ENCODE measurements around the gene GRAMD1B. TPM values are rescaled to one million over a fixed set of nuclear protein-coding genes. Genes with fewer than 3 reads are reported as not detected.

The GRAMD1B gene
- total RNA-seq, 4 donors from 2014 or later: 27.5 to 37.2 (median 30.6) TPM

DNA sequence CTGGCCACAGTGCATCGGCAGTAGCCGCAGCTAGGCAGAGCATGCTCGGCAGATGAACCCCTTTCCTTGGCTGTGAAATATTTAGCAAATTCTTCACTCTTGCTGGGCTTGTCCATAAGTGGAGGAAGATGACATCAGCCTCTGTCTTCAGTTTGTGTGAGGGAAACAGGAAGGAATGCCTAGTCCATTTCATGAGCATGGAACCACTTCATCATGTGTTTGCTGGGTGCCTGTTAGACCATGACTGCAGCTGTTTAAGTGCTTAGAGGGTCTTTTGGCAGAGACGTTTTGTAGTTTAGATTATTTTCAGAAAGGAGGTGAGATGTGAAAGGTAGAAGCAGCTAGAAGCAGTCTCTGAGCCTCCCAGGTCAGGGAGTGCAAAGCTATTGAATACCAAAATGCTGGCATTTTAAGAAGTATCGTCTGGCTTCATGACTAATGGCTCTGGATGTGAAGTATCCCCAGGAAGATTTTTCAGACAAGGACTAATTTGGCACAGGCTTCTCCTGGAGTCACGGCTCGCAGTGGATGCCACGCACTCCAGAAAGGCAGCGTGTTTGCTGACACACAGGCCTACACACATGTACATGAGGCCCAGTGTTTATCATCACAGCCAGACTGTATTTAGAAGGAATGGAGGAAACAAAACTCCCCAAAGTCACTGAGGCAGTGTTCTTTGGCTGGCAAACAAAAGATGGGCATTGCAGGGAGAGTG lies 43.1 kb upstream of the GRAMD1B start:
- Histone ChIP-seq H3K27me3 (no peaks in the 10 kb centered on the region), H3K27ac (no peak overlapping the region), H3K36me3 (no peaks in the 10 kb centered on the region), H3K4me1 (no peaks in the 10 kb centered on the region), H3K4me3 (no peak overlapping the region), H3K9me3 (no peaks in the 10 kb centered on the region)
- WGBS, 2 donors: 63 to 80% methylated on average over 9 of the region's 9 CpGs
- DNase-seq (ENCODE audit: low spot score in 2 of 2): no peak
- TF ChIP-seq, protein P1, sequence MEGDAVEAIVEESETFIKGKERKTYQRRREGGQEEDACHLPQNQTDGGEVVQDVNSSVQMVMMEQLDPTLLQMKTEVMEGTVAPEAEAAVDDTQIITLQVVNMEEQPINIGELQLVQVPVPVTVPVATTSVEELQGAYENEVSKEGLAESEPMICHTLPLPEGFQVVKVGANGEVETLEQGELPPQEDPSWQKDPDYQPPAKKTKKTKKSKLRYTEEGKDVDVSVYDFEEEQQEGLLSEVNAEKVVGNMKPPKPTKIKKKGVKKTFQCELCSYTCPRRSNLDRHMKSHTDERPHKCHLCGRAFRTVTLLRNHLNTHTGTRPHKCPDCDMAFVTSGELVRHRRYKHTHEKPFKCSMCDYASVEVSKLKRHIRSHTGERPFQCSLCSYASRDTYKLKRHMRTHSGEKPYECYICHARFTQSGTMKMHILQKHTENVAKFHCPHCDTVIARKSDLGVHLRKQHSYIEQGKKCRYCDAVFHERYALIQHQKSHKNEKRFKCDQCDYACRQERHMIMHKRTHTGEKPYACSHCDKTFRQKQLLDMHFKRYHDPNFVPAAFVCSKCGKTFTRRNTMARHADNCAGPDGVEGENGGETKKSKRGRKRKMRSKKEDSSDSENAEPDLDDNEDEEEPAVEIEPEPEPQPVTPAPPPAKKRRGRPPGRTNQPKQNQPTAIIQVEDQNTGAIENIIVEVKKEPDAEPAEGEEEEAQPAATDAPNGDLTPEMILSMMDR (IDR thresholded peaks at IDR 0.05): no peak
- TF ChIP-seq EP300 (IDR thresholded peaks at IDR 0.05) (no peak), POLR2A (IDR thresholded peaks at IDR 0.05) (no peak)

DNA sequence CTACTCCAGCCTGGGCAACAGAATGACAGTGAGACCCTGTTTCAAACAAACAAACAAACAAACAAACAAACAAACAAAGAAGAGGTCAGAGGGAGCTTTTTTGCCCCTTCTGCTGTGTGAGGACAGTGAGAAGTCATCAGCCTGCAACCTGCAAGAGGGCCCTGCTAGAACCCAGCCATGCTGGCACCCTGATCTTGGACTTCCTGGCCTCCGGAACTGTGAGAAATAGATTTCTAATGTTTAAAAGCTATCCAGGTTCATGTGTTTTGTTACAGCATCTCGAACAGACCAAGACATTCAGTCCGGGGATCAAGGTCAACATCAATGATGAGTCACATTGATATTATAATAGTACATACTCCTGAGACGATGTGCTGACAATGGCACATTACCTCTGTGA lies 41.4 kb upstream of the GRAMD1B start:
- no peak for DNase-seq (ENCODE audit: low spot score in 2 of 2)
- 90% methylated on average over 4 of the region's 4 CpGs for WGBS, 2 donors

DNA sequence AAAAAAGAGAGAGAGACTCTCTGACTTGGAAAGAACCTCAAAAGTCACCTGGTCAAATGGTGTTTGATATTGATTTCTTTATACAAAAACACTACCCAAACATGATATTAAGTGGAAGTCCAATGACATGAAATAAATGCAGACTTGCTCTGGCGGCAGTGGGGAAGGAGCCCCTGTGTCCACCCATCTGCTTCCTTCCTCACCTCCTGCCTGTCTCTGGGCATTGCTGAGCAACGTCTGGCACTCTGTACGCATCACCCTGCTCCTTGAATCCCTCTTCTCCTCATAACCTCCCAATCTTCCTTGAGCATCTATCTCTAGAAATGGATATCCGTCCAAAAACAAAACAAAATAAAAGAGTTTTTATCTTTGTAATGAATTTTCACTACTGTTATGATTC lies 39.9 kb upstream of the GRAMD1B start:
- H3K4me3 ChIP-seq: no peak overlapping the region
- no peak for DNase-seq (ENCODE audit: low spot score in 2 of 2)
- no peaks in the 10 kb centered on the region for H3K27me3 ChIP-seq
- H3K36me3 ChIP-seq: no peaks in the 10 kb centered on the region
- H3K9me3 ChIP-seq: no peaks in the 10 kb centered on the region
- H3K27ac ChIP-seq: no peak overlapping the region
- TF ChIP-seq EP300 (IDR thresholded peaks at IDR 0.05) (no peak), POLR2A (IDR thresholded peaks at IDR 0.05) (no peak)
- WGBS, 2 donors: 71 to 75% methylated on average over 4 of the region's 4 CpGs
- no peaks in the 10 kb centered on the region for H3K4me1 ChIP-seq

More for the DNA sequence above, 41.4 kb upstream of the GRAMD1B start:
- H3K27ac ChIP-seq: no peak overlapping the region
- H3K4me1 ChIP-seq: no peaks in the 10 kb centered on the region
- no peaks in the 10 kb centered on the region for H3K27me3 ChIP-seq
- H3K36me3 ChIP-seq: no peaks in the 10 kb centered on the region
- TF ChIP-seq, protein P1 (IDR thresholded peaks at IDR 0.05): no peak
- no peak for TF ChIP-seq EP300 (IDR thresholded peaks at IDR 0.05)
- TF ChIP-seq POLR2A (IDR thresholded peaks at IDR 0.05): no peak
- no peak overlapping the region for H3K4me3 ChIP-seq
- no peaks in the 10 kb centered on the region for H3K9me3 ChIP-seq

DNA sequence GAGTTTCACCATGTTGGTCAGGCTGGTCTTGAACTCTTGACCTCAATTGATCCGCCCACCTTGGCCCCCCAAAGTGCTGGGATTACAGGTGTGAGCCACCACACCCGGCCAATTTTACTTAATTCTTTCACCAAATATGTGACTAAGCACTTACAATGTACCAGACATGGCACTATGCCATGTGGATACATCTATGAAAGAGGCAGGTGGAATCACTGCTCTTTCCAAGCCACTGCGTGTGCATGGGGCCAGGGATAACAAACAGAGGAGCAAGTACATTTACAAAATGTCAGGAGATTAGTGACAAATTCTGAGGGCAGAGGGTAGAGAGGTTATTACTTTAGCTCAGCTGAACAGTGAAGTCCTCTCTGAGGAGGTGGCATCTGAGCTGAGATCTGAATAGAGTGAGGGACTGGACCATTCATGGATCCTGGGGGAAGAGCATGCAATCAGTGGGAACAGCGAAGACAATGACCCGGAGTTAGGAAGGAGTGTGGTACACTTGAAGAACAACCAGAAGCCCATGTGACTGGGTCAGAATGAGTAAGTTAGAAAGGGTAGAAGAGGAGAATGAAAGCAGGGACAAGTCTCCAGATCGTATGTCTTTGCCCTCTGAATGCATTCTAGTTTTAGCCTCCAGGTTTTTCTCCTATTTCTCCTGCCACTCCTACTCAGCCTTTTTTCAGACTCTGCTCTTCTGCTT lies 38.3 kb upstream of the GRAMD1B start:
- H3K4me1 ChIP-seq: no peaks in the 10 kb centered on the region
- H3K4me3 ChIP-seq: no peak overlapping the region
- H3K9me3 ChIP-seq: no peaks in the 10 kb centered on the region
- H3K27ac ChIP-seq: no peak overlapping the region
- no peaks in the 10 kb centered on the region for H3K27me3 ChIP-seq
- 89 to 94% methylated on average over 6 of the region's 6 CpGs for WGBS, 2 donors
- TF ChIP-seq POLR2A (IDR thresholded peaks at IDR 0.05) (no peak), EP300 (IDR thresholded peaks at IDR 0.05) (no peak)
- TF ChIP-seq, protein P1 (IDR thresholded peaks at IDR 0.05): no peak
- H3K36me3 ChIP-seq: no peaks in the 10 kb centered on the region
- no peak for DNase-seq (ENCODE audit: low spot score in 2 of 2)

DNA sequence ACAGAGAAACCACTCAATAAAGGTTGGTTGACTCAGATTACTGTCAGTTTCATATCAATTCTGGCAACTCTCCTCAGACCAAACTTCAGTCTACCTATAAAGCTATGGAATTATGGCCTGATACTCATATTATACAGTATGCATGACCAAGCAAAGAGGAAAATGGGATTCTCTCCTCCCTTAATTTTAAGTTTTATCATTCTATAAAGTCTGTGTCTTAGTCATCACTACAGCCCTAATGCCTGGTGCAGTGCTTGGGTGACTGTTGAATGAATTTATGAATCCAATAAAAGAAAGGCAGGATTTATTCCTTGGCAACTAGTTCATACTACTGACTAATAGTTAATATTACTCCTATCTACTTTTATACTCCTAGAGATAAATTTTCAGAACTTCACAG lies 37.6 kb upstream of the GRAMD1B start:
- no peaks in the 10 kb centered on the region for H3K27me3 ChIP-seq
- no peak for TF ChIP-seq POLR2A (IDR thresholded peaks at IDR 0.05)
- TF ChIP-seq, protein P1 (IDR thresholded peaks at IDR 0.05): no peak
- TF ChIP-seq EP300 (IDR thresholded peaks at IDR 0.05): no peak
- no peak overlapping the region for H3K27ac ChIP-seq
- H3K4me3 ChIP-seq: no peak overlapping the region
- H3K36me3 ChIP-seq: no peaks in the 10 kb centered on the region
- no peak for DNase-seq (ENCODE audit: low spot score in 2 of 2)
- H3K4me1 ChIP-seq: no peaks in the 10 kb centered on the region
- no peaks in the 10 kb centered on the region for H3K9me3 ChIP-seq

Measured in tibial nerve (tissue), 4 donors.